Activated gamma-delta T cell treated with anti-CD3 and anti-CD28 coated beads, Interleukin-2, amount 50 U/mL, for 16 hours (primary cell): ENCODE results near the gene CMKLR1.

ENCODE experiments used
- DNase-seq: peaks from one replicate; pipeline ENCODE4 v3.0.0-alpha.2; 2020; ENCODE audit warnings: low read depth

CMKLR1 gene

DNA sequence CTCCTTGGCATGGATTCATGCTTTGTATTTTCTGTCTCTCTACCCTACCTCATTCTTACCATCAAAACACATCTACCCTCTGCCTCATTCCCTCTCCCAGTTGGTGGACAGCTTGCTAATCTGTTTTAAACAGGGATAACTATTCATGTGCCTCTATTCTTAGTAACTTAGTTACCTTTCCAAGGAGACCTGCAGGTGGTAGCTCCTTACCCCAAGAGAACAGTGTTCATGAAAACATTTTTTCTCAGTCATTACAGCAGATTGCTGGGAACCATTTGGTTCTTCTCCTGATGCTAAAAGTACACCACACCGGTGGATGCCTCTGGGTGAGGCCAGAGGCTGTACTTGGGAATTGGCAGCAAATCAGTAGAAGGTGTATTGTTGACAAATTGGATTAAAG is 73.0 kb downstream of the CMKLR1 start:
- no peak for DNase-seq

DNA sequence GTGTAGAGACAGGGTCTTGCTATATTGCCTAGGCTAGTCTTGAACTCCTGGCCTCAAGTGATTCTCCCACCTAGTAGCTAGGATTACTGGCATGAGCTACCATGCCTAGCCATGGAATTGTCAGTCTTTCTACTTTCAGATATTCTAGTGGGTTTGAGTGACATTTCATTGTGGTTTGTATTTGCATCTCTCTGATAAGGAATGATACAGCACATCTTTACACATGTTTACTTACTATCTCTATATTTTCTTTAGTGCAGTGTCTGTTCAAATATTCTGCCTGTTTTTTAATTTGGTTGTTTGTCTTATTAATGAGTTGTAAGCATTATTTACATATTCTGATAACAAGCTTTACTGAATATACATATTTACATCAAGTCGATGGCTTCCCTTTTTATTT is 73.6 kb downstream of the CMKLR1 start:
- no peak for DNase-seq

DNA sequence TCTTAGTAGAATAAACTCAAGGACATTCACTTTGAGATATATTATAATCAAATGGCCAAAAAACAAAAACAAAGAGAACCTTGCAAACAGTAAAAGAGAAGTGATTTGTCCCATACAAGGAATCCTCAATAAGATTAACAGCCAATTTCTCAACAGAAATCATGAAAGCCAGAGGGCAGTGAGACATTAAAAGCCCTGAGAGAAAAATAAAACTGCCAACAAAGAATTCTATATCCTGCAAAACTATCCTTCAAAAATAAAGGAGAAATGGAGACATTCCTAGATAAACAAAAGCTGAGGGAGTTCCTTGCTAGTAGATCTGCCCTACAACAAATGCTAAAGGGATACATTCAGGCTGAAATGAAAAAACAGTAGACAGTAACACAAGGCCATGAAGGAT is 78.1 kb downstream of the CMKLR1 start:
- no peak for DNase-seq

DNA sequence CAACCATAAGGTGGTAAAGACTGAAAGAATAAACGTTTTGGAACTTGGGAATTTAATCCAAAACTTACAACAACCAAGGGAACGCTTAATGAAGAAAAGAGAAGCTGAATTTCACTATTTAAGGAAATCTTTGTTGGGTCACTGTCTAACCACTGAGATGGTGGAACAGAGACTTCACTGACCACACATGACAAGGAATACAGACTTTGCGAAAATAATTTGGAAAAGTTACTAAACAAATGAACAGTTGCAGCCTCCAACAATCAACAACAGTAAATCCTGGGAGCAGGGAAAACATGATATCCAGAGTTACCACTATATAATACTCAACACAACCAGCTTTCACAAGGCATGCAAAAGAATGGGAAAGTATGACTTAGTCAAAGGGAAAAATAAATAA is 79.1 kb downstream of the CMKLR1 start:
- DNase-seq = no peak

DNA sequence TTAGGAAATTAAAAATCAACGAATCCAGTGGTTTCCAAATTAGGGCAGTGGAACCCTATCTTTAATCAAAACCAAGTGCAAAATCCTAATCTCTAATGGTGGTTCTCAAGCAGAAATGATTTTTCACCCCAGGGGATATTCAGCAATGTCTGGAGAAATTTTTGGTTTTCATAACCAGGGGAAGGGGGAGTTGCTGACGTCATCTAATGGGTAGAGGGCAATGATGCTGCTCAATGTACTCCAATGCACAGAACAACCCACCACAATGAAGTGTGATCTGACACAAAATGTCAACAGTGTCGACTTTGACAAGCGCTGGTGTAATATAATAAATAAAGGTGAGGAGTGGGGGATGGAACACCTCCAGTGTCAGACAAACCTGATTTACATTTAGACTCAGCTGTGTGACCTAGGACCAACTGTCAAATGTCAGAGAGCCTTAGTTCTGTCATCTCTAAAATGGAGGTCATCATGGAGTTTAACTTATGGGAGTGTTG is 81.5 kb downstream of the CMKLR1 start:
- no peak for DNase-seq

DNA sequence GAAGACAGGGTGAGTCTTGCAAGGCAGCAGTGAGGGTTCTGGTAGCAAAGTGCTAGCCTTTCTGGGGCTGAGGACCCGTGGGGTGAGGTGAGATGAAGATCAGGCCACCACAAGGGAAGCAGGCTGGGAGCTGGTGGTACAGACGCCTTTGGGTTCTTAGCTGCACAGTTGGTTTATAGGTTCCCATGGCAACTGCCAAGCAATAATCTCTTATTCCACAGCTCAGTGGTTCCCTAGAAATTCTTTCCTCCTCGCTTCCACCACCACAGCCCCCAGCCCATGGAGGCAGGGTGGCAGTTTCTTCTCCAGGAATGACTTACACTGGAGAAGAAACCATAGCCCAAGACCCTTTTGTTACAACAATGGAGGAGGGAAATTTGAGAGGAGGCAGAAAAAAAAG is 82.1 kb downstream of the CMKLR1 start:
- no peak for DNase-seq

DNA sequence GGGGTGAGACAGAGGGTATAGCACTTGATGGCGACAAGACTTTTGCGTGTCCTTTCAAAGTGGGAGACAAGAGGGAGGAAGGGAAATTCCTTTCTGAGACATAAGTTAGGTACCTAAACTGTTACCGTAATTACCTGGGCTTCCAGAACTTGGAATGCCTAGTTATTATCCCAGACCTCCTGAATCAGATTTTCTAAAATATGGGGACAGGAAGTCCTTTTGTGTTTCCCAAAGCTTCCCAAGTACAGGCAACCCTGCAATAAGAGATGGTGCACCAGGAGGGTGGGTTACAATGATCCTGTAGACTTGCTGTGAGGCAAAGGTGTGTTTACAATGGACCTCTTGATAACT is 83.9 kb downstream of the CMKLR1 start:
- no peak for DNase-seq

DNA sequence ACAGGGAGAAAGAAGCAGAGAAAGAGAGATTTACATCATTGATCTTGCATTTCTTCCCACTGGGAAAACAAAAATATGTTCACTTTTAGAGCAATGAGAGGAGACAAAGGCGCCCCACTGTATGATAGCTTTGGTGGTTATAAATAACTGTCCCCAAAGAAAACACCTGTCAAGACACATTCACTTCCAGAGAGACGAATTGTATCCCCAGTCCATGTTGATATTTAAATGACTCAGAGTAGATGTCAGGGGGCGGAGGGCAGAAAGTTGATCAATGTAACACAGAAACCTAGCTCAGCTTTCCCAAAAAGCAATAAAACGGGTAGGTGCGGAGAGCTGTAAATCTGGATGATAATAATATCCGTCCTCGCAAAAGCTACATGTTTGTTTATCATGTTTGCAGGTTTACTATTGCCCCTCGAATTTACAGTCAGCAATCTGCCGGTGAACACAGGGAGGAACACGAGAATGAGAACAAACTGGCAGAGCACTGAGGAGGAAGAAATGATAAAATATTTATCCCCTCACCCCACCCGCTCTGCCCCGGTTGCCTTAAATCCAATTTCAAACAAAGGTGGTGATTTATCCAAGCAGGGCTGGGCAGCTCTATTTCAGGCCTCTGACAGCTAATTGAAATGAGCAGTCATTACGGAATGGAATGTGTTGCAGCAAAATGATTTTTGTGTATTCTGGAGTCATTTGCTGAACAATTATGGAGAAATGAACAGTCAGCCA is 84.4 kb downstream of the CMKLR1 start:
- no peak for DNase-seq

DNA sequence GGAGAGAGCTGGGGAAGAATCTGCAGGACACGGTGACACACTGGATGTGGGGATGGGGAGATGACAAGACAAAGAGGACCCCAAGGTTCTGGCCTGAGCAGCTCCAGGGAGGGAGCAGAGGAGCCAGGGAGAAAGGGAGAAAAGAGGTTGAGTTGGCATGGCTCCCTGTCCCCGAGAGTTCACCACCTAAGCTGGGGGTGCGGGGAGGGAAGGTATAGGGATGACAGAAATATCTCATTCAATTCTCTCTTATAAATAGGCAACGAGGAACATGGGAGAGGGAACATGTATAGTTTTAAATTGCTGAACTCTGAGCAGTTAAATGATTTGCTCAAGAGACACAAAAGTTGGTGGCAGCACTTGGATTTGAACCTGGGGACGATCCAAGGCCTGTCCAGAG is 85.1 kb downstream of the CMKLR1 start:
- DNase-seq = no peak

DNA sequence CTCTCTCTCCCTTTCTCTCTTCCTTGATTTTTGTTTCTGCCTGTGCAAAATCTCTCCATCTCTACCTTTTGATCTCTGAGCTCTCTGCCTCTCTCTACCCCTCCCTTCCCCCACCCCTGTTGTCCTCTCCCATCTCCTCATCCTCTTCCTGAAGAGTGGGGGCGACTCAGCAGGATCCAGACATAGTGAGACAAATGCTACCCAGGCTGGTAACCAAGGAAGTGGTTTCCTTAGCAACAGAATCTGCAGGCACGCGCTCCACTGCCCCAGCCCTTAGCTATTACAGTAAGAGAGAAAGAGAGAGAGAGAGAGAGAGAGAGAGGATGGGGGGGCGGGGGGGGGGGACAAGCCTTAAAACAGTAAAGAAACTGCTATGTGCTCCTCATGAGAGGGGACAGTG is 85.6 kb downstream of the CMKLR1 start:
- DNase-seq = no peak

DNA sequence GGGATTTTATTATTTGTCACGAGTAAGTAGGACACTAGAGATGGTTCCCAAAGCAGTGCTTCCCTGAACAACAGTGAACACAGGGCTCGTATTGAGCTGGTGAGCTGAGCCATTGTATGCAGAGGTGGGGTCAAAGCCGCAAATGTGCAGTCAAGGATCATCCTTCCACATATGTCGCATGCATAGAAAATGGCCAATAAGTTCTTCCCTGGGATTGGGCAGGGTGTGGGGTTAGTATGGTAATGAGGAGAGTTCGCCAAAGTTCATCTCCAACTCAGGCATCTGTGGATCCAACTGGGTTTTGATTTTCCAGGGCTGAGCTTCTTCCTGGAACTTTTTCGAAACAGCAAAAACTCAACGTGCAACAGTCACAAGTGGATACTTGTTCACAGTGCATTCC is 86.6 kb downstream of the CMKLR1 start:
- no peak for DNase-seq

DNA sequence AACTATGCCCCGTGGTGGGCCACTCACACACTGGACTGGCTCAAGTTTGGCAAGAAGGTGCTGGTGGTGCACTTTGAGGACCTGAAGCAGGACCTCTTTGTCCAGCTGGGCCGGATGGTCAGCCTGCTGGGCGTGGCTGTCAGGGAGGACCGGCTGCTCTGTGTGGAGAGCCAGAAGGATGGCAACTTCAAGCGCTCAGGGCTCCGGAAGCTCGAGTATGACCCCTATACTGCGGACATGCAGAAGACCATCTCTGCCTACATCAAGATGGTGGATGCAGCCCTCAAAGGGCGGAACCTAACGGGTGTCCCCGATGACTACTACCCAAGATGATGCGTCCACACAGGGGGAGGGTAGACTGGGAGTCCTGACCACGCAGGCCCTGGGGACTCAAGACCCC is 91.1 kb downstream of the CMKLR1 start:
- DNase-seq = no peak

DNA sequence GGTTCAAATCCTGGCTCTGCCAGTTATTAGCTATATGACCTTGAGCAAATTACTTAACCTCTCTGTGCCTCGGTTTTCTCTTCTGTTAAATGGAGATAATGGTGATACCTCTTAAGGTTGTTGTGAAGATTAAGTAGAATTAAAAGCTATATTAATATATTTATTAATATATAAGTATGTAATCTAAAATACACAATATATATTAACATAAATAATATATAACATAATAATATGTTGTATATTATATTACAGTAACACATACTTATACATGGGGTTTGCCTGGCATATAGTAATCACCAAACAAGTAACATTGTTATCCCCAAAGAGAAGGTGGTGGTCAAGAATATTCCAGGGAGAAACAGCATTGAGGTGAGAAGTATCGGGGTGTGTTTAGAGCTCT is 92.0 kb downstream of the CMKLR1 start:
- DNase-seq = no peak

DNA sequence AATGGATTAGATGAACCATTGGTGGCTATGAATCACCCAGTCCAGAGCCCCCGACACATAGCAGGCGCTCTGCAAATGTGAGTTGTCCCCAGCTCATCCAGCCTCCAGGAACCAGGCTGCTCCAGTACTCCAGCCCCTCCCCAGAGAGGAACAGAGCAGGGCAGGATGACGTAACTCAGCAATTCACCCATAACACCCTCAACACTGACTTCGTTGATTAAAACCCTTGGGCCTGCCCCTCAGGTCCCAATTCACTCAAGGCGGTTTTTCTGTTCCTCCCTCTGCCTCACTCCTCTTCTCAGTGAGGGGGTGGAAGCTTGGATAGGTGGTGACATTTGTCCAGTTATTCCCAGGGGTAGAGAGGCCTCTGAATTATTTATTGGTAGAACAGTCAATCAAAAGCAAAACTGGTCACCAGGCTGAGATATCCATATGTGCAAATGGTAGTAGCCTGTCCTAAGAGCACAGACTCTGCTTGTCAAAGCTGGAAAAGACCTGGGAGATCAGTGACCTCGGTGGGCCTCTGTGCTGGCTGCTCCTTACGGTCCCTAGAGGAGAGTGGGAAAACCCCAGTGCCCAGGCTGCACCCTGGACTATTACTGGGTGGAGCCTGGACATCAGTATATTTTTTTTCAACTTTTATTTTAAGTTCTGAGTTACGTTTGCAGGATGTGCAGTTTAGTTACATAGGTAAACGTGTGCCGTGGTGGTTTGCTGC is 97.0 kb downstream of the CMKLR1 start:
- DNase-seq = no peak

DNA sequence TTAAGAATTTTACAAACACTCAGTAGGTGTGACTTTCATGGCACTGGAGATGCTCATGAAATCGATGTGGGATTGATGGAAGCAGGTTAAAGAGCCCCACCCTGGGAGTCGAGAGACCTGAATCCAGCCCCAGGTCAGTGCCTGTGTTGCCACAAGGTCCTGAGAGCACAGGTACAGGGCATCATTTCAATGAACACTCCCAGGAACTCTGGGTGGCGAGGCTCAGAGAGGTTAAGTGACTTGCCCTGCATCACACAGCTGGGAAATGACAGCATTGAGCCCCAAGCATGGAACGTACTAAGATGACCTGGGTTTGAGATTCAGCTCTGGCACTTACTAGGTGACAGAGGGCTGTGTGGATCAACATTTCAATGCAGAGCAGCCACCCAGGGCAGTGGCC is 98.2 kb downstream of the CMKLR1 start:
- DNase-seq = no peak

DNA sequence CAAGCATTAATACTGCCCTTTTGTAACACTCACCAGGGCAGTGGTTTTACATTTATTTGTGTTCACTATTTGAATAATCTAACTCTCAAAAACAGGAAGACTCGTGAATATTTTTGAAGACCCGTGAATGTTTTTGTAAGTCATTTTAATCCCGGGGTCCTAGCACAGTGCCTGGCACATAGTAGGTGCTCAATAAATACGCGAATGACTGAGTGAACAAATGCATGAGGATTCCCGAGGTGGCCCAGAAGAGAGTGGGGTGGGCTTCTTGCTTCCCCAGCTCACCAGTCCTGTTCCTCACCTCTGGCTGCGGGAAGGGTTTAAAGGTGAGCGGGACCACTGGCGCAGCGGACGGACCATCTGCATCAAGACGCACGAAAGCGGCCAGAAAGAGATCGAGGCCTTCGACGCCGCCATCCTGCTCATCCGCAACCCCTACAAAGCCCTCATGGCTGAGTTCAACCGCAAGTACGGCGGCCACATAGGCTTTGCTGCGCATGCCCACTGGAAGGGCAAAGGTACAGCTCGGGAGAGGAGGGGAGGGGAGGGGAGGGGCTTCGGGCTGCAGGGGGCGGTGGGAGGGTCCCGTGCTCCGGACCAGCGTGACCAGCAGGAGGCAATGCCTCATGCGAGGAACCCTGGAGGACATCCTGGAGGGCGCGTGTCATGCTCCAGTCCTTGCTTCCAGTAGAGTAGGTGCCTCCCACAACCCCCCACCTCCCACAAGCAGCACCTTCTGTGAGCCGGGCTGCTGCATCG is 98.9 kb downstream of the CMKLR1 start:
- no peak for DNase-seq

DNA sequence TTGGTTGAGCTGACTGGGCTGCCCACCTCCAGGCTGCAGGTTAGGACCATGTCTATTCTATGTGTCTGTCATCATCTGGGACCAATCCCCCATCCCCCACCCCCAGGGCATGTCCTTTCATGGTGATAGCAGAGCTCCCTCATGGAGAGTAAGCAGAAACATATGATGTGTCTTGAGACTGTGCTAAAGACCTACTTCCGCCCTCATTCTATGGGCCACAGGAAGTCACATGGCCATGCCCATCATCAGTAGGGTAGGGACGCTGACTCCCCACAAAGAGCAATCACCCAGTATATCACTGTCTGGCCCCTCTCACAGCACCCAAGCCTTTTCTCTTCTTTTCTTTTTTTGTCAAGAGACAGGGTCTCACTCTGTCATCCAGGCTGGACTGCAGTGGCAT is 99.7 kb downstream of the CMKLR1 start:
- no peak for DNase-seq

DNA sequence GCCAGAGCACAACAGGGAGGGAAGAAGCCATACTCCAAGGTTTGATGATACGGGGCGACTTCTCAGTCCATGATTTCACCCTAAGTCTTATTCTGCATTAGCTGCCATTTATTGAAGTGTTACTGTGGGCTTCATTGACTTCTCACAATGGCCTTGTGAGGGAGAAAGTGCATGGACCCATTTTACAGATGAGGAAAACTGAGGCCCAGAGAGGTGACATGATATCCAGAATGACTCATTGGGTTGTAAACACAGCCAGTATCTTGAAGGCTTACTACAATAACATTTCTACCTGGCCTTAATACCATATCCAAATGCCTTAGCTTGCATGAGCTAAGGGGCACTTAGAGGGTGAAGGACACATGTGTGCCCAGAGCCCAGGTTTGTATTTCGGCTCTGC is 100.6 kb downstream of the CMKLR1 start:
- DNase-seq = no peak
